ENCODE results near the gene CD247. TPM values are rescaled to one million over a fixed set of nuclear protein-coding genes. Genes with fewer than 3 reads are reported as not detected.

Gene CD247
- total and polyA plus RNA-seq, 10 of the 15 experiments (the other 5 are each of a cell fraction or from before 2014, with no cell fraction given) = 0.10 to 0.77 (median 0.30) TPM

DNA sequence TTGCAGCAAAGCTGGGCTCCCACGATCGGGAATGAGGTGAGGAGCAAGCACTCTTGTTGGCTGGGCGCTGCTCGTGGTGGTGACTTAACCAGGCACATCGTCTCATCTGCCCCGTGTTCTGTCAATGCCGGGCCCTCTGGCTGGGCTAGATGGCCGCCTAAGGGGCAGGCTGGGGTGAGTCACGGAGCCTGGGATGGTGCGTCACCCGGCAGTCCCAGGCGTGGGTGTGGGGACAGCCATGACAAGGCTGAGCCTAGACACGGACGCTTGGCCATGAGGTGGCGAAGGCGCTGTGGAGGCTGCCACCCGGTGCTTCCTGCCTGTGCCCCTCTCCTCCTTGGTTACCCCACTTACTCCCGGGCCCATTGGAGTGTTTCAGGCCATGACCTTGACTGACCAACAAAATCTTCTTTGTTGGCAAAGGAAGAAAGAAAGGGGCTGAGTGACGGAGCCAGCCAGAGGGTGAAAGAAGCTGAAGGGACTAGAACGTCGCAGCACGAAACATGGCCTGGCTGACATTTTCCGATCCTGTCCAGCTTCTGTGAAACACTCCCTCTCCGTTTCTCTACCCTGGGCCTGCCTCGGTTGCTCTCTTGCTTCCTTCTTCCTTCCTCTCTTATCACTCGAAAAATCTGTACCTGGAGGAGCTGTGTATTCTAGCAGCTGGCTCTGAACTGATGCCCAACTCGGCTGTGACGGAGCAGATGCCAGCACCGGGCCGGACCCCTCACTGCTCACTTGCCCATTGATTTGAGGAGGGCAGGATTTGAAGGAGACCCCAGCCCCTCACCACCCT lies 596 bp downstream of the CD247 start:
- ChIA-PET CTCF (interaction anchor here (2.1 to 4.0 kb wide), 3 partner anchors 16 to 170 kb away, joined by 7 to 35 read pairs (median 8); no protein-coding TSS in a partner anchor), POLR2A (no interaction called here), SMC1A (ENCODE audit: uncharacterized antibody, unreplicated experiment) (interaction anchor here (1.0 kb wide), 1 partner anchor 15 kb away, joined by 6 read pairs; no protein-coding TSS in a partner anchor), RAD21 (ENCODE audit: unreplicated experiment) (no interaction called here)
- Histone ChIP-seq H3K36me3 (ENCODE audit: control insufficient read depth in 2 of 2, insufficient read depth in 2 of 2, low read length in 1 of 2) (no peaks in the 10 kb centered on the region), H3K4me3 (no peak overlapping the region), H2AFZ (ENCODE audit: control insufficient read depth, low read depth, low read length) (no peak overlapping the region), H3K4me1 (ENCODE audit: control insufficient read depth, insufficient read depth, low read length) (no peaks in the 10 kb centered on the region), H3K79me2 (ENCODE audit: control insufficient read depth, insufficient read depth, low read length) (no peaks in the 10 kb centered on the region), H3K27me3 (replicated peaks in 1 of 2; ENCODE audit: control insufficient read depth in 2 of 2, insufficient read depth in 2 of 2, low read length in 1 of 2) (peaks cover 0 to 3% of the 10 kb centered on the region in 2 experiments; a peak in 2 of 4 replicates), H3K9me3 (replicated peaks; ENCODE audit: control insufficient read depth, insufficient read depth, low read length) (no peaks in the 10 kb centered on the region), H3K4me2 (ENCODE audit: control insufficient read depth, insufficient read depth) (no peak overlapping the region), H3K9ac (ENCODE audit: control insufficient read depth, insufficient read depth, low read length) (no peak overlapping the region), H4K20me1 (ENCODE audit: control insufficient read depth, insufficient read depth) (no peaks in the 10 kb centered on the region), H3K27ac (ENCODE audit: control insufficient read depth, insufficient read depth) (no peak overlapping the region)
- 64% methylated on average over 30 of the region's 30 CpGs for WGBS (ENCODE audit: insufficient coverage, insufficient replicate concordance, low lambda C conversion rate, missing lambda C conversion rate)
- BruUV-seq (replicated peaks) = no TSS peak
- intact Hi-C loops (cut with micrococcal nuclease; ENCODE audit: unreplicated experiment) (no loop called here), in situ Hi-C loops (cut with MboI) (no loop called here)
- FAIRE-seq (no peak), ATAC-seq (no peak), DNase-seq (ENCODE audit: low read depth, low spot score) (no peak)
- TF ChIP-seq, protein P1, sequence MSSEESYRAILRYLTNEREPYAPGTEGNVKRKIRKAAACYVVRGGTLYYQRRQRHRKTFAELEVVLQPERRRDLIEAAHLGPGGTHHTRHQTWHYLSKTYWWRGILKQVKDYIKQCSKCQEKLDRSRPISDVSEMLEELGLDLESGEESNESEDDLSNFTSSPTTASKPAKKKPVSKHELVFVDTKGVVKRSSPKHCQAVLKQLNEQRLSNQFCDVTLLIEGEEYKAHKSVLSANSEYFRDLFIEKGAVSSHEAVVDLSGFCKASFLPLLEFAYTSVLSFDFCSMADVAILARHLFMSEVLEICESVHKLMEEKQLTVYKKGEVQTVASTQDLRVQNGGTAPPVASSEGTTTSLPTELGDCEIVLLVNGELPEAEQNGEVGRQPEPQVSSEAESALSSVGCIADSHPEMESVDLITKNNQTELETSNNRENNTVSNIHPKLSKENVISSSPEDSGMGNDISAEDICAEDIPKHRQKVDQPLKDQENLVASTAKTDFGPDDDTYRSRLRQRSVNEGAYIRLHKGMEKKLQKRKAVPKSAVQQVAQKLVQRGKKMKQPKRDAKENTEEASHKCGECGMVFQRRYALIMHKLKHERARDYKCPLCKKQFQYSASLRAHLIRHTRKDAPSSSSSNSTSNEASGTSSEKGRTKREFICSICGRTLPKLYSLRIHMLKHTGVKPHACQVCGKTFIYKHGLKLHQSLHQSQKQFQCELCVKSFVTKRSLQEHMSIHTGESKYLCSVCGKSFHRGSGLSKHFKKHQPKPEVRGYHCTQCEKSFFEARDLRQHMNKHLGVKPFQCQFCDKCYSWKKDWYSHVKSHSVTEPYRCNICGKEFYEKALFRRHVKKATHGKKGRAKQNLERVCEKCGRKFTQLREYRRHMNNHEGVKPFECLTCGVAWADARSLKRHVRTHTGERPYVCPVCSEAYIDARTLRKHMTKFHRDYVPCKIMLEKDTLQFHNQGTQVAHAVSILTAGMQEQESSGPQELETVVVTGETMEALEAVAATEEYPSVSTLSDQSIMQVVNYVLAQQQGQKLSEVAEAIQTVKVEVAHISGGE (CRISPR knock-in tag; IDR thresholded peaks at IDR 0.05) = no peak
- TF ChIP-seq IRF3 (IDR thresholded peaks at IDR 0.05) (no peak), IRF4 (IDR thresholded peaks at IDR 0.05; ENCODE audit: low read depth, low read length) (no peak), CEBPB (IDR thresholded peaks at IDR 0.05; ENCODE audit: borderline replicate concordance in 1 of 2, low read depth in 2 of 2, low read length in 2 of 2) (no peak)
